Gastrocnemius medialis (tissue), 4 donors: ENCODE measurements around the gene DENND1A.

Experiments used
- POLR2A ChIP-seq, 2 donors: fragments of 450-650 bp; IDR thresholded peaks; one replicate each; pipeline ENCODE4 v1.6.1; 2017; ENCODE audit warnings: antibody characterized with exemption in 2 of 2, mild to moderate bottlenecking in 2 of 2, moderate library complexity in 2 of 2
- TF ChIP-seq, protein P1 (sequence below), 5 experiments: fragments of 450-650 bp in 3 of 5; fragments of 200-600 bp in 2 of 5; sonication (generic) in 2 of 5; IDR thresholded peaks in 4 of 5; conservative IDR thresholded peaks in 1 of 5; 1 replicate in 4 of 5; 2 replicates in 1 of 5; pipeline ENCODE4 v1.5.1; 2016 to 2019; ENCODE audit warnings: antibody characterized with exemption in 5 of 5, mild to moderate bottlenecking in 3 of 5, moderate library complexity in 3 of 5

DNA sequence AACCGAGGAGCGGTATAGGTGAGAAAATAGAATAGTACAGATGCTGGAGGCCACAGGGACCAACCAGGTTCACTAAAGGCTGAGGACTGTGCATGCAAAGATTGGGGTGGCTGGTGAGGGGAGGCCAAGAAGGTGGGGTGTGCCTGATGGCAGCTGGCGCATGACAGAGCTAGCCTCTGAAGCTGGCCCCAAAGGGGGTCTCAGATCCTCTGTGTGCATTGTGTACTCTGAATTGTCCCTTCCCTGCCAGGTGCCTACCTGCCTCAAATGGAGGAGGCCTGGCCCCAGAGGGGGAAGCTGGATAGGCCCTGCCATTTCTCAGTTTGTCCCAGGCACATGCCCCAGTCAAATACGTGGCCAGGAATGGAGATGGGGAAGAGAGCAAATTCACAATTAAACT, 510.8 kb downstream of the DENND1A start:
- TF ChIP-seq, protein P1, sequence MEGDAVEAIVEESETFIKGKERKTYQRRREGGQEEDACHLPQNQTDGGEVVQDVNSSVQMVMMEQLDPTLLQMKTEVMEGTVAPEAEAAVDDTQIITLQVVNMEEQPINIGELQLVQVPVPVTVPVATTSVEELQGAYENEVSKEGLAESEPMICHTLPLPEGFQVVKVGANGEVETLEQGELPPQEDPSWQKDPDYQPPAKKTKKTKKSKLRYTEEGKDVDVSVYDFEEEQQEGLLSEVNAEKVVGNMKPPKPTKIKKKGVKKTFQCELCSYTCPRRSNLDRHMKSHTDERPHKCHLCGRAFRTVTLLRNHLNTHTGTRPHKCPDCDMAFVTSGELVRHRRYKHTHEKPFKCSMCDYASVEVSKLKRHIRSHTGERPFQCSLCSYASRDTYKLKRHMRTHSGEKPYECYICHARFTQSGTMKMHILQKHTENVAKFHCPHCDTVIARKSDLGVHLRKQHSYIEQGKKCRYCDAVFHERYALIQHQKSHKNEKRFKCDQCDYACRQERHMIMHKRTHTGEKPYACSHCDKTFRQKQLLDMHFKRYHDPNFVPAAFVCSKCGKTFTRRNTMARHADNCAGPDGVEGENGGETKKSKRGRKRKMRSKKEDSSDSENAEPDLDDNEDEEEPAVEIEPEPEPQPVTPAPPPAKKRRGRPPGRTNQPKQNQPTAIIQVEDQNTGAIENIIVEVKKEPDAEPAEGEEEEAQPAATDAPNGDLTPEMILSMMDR (IDR thresholded peaks at IDR 0.05 in 4 of 5, conservative IDR thresholded peaks at IDR 0.05 in 1 of 5) = no peak
- no peak for TF ChIP-seq POLR2A (IDR thresholded peaks at IDR 0.05)
